PC-3 (cell line): ENCODE measurements around the gene TGIF2. TPM values are rescaled to one million over a fixed set of nuclear protein-coding genes. Genes with fewer than 3 reads are reported as not detected.
"Not testable (repeated sequence)": the region's sequence is repeated elsewhere in the genome, so short reads cannot be mapped to it uniquely, and the experiment has no call there.

Experiments
- ATAC-seq: fragments of 200-7000 bp; cut with Tn5 transposase; 2 replicates; pipeline ENCODE4 v1.9.1; 2020; ENCODE audit warnings: mild to moderate bottlenecking, moderate library complexity
- BruUV-seq: library from RNA; stranded (reverse); fragments of 400-500 nt; replicated peaks from 2 replicates; lab custom pipeline; 2021; lab: Mats Ljungman, UMichigan
- CTCF ChIA-PET: fragments of 300-600 bp; sonication (Branson Sonifier 250); formaldehyde crosslinking; loops from one replicate; lab custom pipeline; 2022; ENCODE audit warnings: antibody characterized with exemption; lab: Charles Lee
- POLR2A ChIA-PET: fragments of 300-600 bp; sonication (Branson Sonifier 250); formaldehyde crosslinking; loops from one replicate; lab custom pipeline; 2022; ENCODE audit warnings: antibody characterized with exemption; ENCODE audit not compliant: unreplicated experiment; lab: Charles Lee
- DNase-seq: peaks from one replicate; pipeline ENCODE4 v3.0.0-alpha.2; 2015
- H2AFZ ChIP-seq: fragments of 300-600 bp; sonication (generic); 2 replicates; pipeline ENCODE4 v1.6.0; 2016; ENCODE audit warnings: antibody characterized with exemption, low read length
- H3F3A ChIP-seq: fragments of 300-600 bp; sonication (generic); one replicate; pipeline ENCODE4 v1.6.0; 2017; ENCODE audit warnings: antibody characterized with exemption, low read length, control low read depth, mild to moderate bottlenecking; ENCODE audit not compliant: unreplicated experiment
- H3K27ac ChIP-seq: fragments of 300-600 bp; sonication (generic); 2 replicates; pipeline ENCODE4 v1.5.1; 2016; ENCODE audit warnings: mild to moderate bottlenecking, low read length
- H3K27me3 ChIP-seq: fragments of 300-600 bp; sonication (generic); 2 replicates; pipeline ENCODE4 v1.6.1; 2016; ENCODE audit warnings: low read length, mixed read lengths
- H3K36me3 ChIP-seq: fragments of 300-600 bp; sonication (generic); 2 replicates; pipeline ENCODE4 v1.6.1; 2016; ENCODE audit warnings: low read depth, mixed run types, low read length, mixed read lengths
- H3K4me1 ChIP-seq: fragments of 300-600 bp; sonication (generic); 2 replicates; pipeline ENCODE4 v1.5.1; 2016; ENCODE audit warnings: low read length; ENCODE audit not compliant: insufficient read depth
- H3K4me2 ChIP-seq: fragments of 300-600 bp; sonication (generic); 2 replicates; pipeline ENCODE4 v1.6.0; 2016; ENCODE audit warnings: low read length
- H3K4me3 ChIP-seq: fragments of 300-600 bp; sonication (generic); 2 replicates; pipeline ENCODE4 v1.5.1; 2016; ENCODE audit warnings: mild to moderate bottlenecking, low read length, mixed read lengths
- H3K79me2 ChIP-seq: fragments of 300-600 bp; sonication (generic); 2 replicates; pipeline ENCODE4 v1.6.1; 2017; ENCODE audit warnings: low read length, mixed read lengths
- H3K9ac ChIP-seq: fragments of 300-600 bp; sonication (generic); 2 replicates; pipeline ENCODE4 v1.6.0; 2016; ENCODE audit warnings: mild to moderate bottlenecking, low read length
- H3K9me2 ChIP-seq: fragments of 300-600 bp; sonication (generic); replicated peaks from 2 replicates; pipeline ENCODE4 v1.6.1; 2016; ENCODE audit warnings: mixed run types, low read length, mixed read lengths
- H3K9me3 ChIP-seq: fragments of 300-600 bp; sonication (generic); 2 replicates; pipeline ENCODE4 v1.6.1; 2016; ENCODE audit warnings: low read length, mixed read lengths
- H4K20me1 ChIP-seq: fragments of 300-600 bp; sonication (generic); 2 replicates; pipeline ENCODE4 v1.6.1; 2016; ENCODE audit warnings: low read length, mixed read lengths
- EZH2 ChIP-seq: fragments of 300-600 bp; sonication (generic); IDR thresholded peaks from one replicate; pipeline ENCODE4 v1.6.1; 2017; ENCODE audit warnings: antibody characterized with exemption, mild to moderate bottlenecking, low read length; ENCODE audit not compliant: unreplicated experiment
- EZH2phosphoT487 ChIP-seq: fragments of 300-600 bp; sonication (generic); IDR thresholded peaks from 2 replicates; pipeline ENCODE4 v1.6.1; 2018; ENCODE audit warnings: mild to moderate bottlenecking, antibody characterized with exemption, low read length, borderline replicate concordance
- intact Hi-C: fragments of 100-400 bp; cut with micrococcal nuclease; formaldehyde crosslinking; loops from 2 replicates; pipeline ENCODE4 v1.9.0; 2023
- total RNA-seq: library from RNA; depleted of rRNA; stranded (reverse); fragments of >200 nt; gene quantifications from 2 replicates; pipeline ENCODE4 v1.2.3, GENCODE V29; 2014
- TF ChIP-seq, protein P1 (sequence below): fragments of 300-600 bp; sonication (generic); conservative IDR thresholded peaks from 2 replicates; pipeline ENCODE4 v1.5.1; 2017; ENCODE audit warnings: antibody characterized with exemption, low read depth, mild to moderate bottlenecking, low read length

The TGIF2 gene
- total RNA-seq, 1 experiment from 2014 or later: 15.2 TPM

DNA sequence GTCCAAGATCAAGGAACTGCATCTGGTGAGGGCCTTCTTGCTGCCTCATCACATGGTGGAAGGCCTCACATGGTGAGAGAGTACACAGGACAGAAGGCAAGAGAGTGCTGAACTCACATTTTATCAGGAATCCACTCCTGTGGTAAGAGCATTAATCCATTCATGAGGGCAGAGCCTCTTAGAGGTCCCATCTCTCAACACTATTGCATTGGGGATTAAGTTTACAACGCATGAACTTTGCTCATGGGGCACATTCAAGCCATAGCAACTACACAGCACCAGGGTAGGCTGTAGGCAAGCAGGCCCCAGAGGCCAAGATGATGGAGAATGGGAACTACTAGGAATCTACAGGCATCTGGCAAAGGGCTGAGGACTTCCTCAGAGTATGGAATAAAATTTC, 10.0 kb upstream of the TGIF2 start:
- ATAC-seq (no peak), DNase-seq (no peak)
- Histone ChIP-seq H4K20me1 (no peaks in the 10 kb centered on the region), H3K79me2 (no peaks in the 10 kb centered on the region), H3K9me3 (no peaks in the 10 kb centered on the region), H3K4me2 (no peak overlapping the region), H3K9ac (no peak overlapping the region), H3K27ac (no peak overlapping the region), H3K9me2 (no peaks in the 10 kb centered on the region), H3F3A (no peaks in the 10 kb centered on the region), H3K27me3 (no peaks in the 10 kb centered on the region), H3K36me3 (no peaks in the 10 kb centered on the region), H3K4me3 (no peak overlapping the region), H2AFZ (no peak overlapping the region), H3K4me1 (no peaks in the 10 kb centered on the region)
- CTCF ChIA-PET: no interaction called here
- POLR2A ChIA-PET: no interaction called here
- no TSS peak for BruUV-seq
- TF ChIP-seq EZH2: no peak
- TF ChIP-seq, protein P1, sequence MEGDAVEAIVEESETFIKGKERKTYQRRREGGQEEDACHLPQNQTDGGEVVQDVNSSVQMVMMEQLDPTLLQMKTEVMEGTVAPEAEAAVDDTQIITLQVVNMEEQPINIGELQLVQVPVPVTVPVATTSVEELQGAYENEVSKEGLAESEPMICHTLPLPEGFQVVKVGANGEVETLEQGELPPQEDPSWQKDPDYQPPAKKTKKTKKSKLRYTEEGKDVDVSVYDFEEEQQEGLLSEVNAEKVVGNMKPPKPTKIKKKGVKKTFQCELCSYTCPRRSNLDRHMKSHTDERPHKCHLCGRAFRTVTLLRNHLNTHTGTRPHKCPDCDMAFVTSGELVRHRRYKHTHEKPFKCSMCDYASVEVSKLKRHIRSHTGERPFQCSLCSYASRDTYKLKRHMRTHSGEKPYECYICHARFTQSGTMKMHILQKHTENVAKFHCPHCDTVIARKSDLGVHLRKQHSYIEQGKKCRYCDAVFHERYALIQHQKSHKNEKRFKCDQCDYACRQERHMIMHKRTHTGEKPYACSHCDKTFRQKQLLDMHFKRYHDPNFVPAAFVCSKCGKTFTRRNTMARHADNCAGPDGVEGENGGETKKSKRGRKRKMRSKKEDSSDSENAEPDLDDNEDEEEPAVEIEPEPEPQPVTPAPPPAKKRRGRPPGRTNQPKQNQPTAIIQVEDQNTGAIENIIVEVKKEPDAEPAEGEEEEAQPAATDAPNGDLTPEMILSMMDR: no peak
- intact Hi-C loops: no loop called here

DNA sequence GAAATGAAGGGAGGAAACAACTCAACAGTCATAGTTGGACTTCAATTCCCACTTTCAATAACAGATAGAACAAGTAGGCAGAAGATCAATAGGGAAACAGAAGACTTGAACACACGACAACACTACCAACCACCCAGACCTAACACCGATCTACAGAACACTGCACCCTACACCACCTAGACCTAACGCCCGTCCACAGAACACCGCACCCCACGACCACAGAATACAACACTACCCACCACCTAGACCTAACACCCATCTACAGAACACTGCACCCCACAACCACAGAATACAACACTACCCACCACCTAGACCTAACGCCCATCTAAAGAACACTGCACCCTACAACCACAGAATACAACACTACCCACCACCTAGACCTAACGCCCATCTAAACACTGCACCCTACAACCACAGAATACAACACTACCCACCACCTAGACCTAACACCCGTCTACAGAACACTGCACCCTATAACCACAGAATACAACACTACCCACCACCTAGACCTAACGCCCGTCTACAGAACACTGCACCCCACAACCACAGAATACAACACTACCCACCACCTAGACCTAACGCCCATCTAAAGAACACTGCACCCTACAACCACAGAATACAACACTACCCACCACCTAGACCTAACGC, 9.2 kb upstream of the TGIF2 start:
- H3K36me3 ChIP-seq, H3K4me1 ChIP-seq, DNase-seq, intact Hi-C loops, H3K9ac ChIP-seq, H3K27me3 ChIP-seq, H3K4me2 ChIP-seq, H3K27ac ChIP-seq, BruUV-seq, H4K20me1 ChIP-seq, H3K4me3 ChIP-seq, CTCF ChIA-PET, H3F3A ChIP-seq, H2AFZ ChIP-seq, H3K9me2 ChIP-seq, ATAC-seq, H3K79me2 ChIP-seq, H3K9me3 ChIP-seq, POLR2A ChIA-PET: not testable (repeated sequence)

DNA sequence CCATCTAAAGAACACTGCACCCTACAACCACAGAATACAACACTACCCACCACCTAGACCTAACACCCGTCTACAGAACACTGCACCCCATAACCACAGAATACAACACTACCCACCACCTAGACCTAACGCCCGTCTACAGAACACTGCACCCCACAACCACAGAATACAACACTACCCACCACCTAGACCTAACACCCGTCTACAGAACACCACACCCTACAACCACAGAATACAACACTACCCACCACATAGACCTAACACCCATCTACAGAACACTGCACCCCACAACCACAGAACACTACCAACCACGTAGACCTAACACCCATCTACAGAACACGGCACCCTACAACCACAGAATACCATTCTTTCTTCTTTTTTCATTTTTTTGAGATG, 8.7 kb upstream of the TGIF2 start:
- DNase-seq, BruUV-seq, H3K27me3 ChIP-seq, H3K36me3 ChIP-seq, ATAC-seq, H3K4me2 ChIP-seq, H3K27ac ChIP-seq, intact Hi-C loops, H3K9ac ChIP-seq, H3K4me1 ChIP-seq, POLR2A ChIA-PET, H2AFZ ChIP-seq, H3K79me2 ChIP-seq, H3K4me3 ChIP-seq, H3K9me3 ChIP-seq, CTCF ChIA-PET, H4K20me1 ChIP-seq, H3K9me2 ChIP-seq, H3F3A ChIP-seq: not testable (repeated sequence)

DNA sequence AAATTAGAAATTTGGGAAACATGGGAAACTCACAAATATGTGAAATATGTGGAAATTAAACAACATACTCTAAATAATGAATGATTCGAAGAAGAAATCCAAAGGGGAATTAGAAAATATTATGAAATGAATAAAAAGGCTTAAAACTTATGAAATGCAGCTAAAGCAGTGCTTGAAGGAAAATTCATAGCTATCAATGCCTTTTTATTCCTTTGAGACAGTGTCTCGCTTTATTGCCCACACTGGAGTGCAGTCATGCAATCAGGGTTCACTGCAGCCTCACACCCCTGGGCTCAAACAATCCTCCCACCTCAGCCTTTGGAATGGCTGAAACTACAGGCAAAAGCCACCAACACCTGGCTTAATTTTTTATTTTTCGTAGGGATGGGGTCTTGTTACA, 7.9 kb upstream of the TGIF2 start:
- Histone ChIP-seq H4K20me1 (no peaks in the 10 kb centered on the region), H3K27me3 (no peaks in the 10 kb centered on the region), H2AFZ (no peak overlapping the region), H3K9me2 (no peaks in the 10 kb centered on the region), H3K79me2 (no peaks in the 10 kb centered on the region), H3K9me3 (no peaks in the 10 kb centered on the region), H3K36me3 (no peaks in the 10 kb centered on the region), H3K9ac (no peak overlapping the region), H3K4me2 (no peak overlapping the region), H3K27ac (no peak overlapping the region), H3K4me3 (no peak overlapping the region), H3F3A (no peaks in the 10 kb centered on the region), H3K4me1 (no peaks in the 10 kb centered on the region)
- no TSS peak for BruUV-seq
- ATAC-seq (no peak), DNase-seq (no peak)
- no peak for TF ChIP-seq EZH2
- TF ChIP-seq, protein P1: no peak
- TF ChIP-seq EZH2phosphoT487: no peak
- intact Hi-C loops: no loop called here
- POLR2A ChIA-PET: no interaction called here
- CTCF ChIA-PET: no interaction called here
